RWPE1 (cell line): ENCODE results near the gene TGOLN2.

Experiments
- CTCF ChIA-PET: fragments of 350-600 bp; sonication (Branson Sonifier 250); formaldehyde crosslinking; extraction: SDS; loops from one replicate; lab custom pipeline; 2021; lab: Yijun Ruan, JAX
- POLR2A ChIA-PET: fragments of 400-600 bp; formaldehyde crosslinking; extraction: SDS; loops from one replicate; lab custom pipeline; 2020; ENCODE audit warnings: antibody characterized with exemption; ENCODE audit not compliant: low non-redundant PET; lab: Yijun Ruan, JAX
- DNase-seq: peaks from one replicate; pipeline ENCODE4 v3.0.0; 2012; ENCODE audit warnings: low spot score
- H3K27ac ChIP-seq: fragments of 450-650 bp; 2 replicates; pipeline ENCODE4 v1.5.1; 2017
- CTCF ChIP-seq: fragments of 450-650 bp; conservative IDR thresholded peaks from 2 replicates; pipeline ENCODE4 v1.5.1; 2017; ENCODE audit warnings: low read depth, mild to moderate bottlenecking

TGOLN2 gene

GRCh38 chr2:85309699-85310321 is 18.0 kb downstream of the TGOLN2 start:
- ChIA-PET POLR2A (interaction anchor here (0.7 kb wide), 1 partner anchor 26 kb away, joined by 9 read pairs; no protein-coding TSS in a partner anchor), CTCF (interaction anchor here (3.2 kb wide), 1 partner anchor 10 kb away, joined by 10 read pairs; no protein-coding TSS in a partner anchor)
- no peak for TF ChIP-seq CTCF
- no peak for DNase-seq
- peak overlapping the region; percentile 48 for H3K27ac ChIP-seq

GRCh38 chr2:85308896-85309555 is 18.8 kb downstream of the TGOLN2 start:
- TF ChIP-seq CTCF = no peak
- CTCF ChIA-PET = interaction anchor here (0.5 to 3.2 kb wide), 5 partner anchors 9 to 1031 kb away, joined by 3 to 10 read pairs (median 3); no protein-coding TSS in a partner anchor
- no peak for DNase-seq
- H3K27ac ChIP-seq = peak overlapping the region; percentile 48
- POLR2A ChIA-PET = no interaction called here

GRCh38 chr2:85308201-85308600 is 19.6 kb downstream of the TGOLN2 start:
- CTCF ChIA-PET = interaction anchor here (3.2 kb wide), 1 partner anchor 8 kb away, joined by 10 read pairs; no protein-coding TSS in a partner anchor

GRCh38 chr2:85307527-85307897 is 20.3 kb downstream of the TGOLN2 start:
- CTCF ChIA-PET = interaction anchor here (0.5 kb wide), 1 partner anchor 381 kb away, joined by 3 read pairs; no protein-coding TSS in a partner anchor
- POLR2A ChIA-PET = no interaction called here
- no peak for DNase-seq
- TF ChIP-seq CTCF = no peak
- H3K27ac ChIP-seq = peak overlapping the region; percentile 47

More at GRCh38 chr2:85308201-85308600, 19.6 kb downstream of the TGOLN2 start:
- DNase-seq = no peak
- POLR2A ChIA-PET = no interaction called here
- no peak overlapping the region for H3K27ac ChIP-seq
- no peak for TF ChIP-seq CTCF

GRCh38 chr2:85303780-85304531 is 23.8 kb downstream of the TGOLN2 start:
- no peak overlapping the region for H3K27ac ChIP-seq
- no peak for TF ChIP-seq CTCF
- POLR2A ChIA-PET = no interaction called here
- DNase-seq = no peak
- CTCF ChIA-PET = no interaction called here

GRCh38 chr2:85302121-85302520 is 25.7 kb downstream of the TGOLN2 start:
- H3K27ac ChIP-seq = peak overlapping the region; percentile 31; the same call in 1 of the 2 replicates
- ChIA-PET CTCF (no interaction called here), POLR2A (no interaction called here)
- TF ChIP-seq CTCF = no peak
- DNase-seq = no peak
